AG09309 (cell line): ENCODE measurements around the gene JAKMIP1.

Source experiments
- DNase-seq: peaks from one replicate; pipeline ENCODE4 v3.0.0-alpha.2; 2010; ENCODE audit warnings: low read depth
- H3K4me3 ChIP-seq: 2 replicates; pipeline ENCODE4 v1.5.1; 2011; ENCODE audit warnings: mild to moderate bottlenecking, low read depth, low read length, moderate library complexity; ENCODE audit not compliant: control insufficient read depth
- TF ChIP-seq, protein P1 (sequence below): IDR thresholded peaks from 2 replicates; pipeline ENCODE4 v1.5.1; 2011; ENCODE audit warnings: mild to moderate bottlenecking, low read depth, low read length, inconsistent platforms; ENCODE audit not compliant: insufficient read depth, control insufficient read depth; ENCODE audit errors: missing control alignments

Gene JAKMIP1

GRCh38 chr4:6032249-6033244 lies 167.8 kb downstream of the JAKMIP1 start:
- TF ChIP-seq, protein P1, sequence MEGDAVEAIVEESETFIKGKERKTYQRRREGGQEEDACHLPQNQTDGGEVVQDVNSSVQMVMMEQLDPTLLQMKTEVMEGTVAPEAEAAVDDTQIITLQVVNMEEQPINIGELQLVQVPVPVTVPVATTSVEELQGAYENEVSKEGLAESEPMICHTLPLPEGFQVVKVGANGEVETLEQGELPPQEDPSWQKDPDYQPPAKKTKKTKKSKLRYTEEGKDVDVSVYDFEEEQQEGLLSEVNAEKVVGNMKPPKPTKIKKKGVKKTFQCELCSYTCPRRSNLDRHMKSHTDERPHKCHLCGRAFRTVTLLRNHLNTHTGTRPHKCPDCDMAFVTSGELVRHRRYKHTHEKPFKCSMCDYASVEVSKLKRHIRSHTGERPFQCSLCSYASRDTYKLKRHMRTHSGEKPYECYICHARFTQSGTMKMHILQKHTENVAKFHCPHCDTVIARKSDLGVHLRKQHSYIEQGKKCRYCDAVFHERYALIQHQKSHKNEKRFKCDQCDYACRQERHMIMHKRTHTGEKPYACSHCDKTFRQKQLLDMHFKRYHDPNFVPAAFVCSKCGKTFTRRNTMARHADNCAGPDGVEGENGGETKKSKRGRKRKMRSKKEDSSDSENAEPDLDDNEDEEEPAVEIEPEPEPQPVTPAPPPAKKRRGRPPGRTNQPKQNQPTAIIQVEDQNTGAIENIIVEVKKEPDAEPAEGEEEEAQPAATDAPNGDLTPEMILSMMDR: no peak
- H3K4me3 ChIP-seq: no peak overlapping the region
- no peak for DNase-seq

DNA sequence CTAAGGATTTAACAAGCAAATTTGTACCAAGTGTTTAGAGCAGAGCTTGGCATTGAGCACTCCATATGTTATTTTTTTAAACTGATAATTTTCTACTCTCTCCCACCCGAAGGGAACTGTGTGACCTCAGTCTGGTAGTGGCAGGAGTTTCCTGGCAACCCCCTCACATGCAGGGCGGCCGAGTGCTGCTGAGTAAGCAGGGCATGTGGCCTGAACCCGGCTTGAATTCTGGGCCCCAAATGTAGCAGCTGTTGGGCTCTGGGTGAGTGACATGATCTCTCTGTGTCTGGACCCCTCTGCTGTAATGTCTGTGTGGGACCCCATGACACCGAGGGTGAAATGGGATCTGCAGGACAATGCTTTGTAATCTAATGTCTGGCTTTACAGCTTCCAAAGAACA lies 168.5 kb downstream of the JAKMIP1 start:
- no peak overlapping the region for H3K4me3 ChIP-seq
- no peak for DNase-seq
- TF ChIP-seq, protein P1: no peak

GRCh38 chr4:6030679-6031078 lies 169.7 kb downstream of the JAKMIP1 start:
- no peak for DNase-seq
- no peak overlapping the region for H3K4me3 ChIP-seq
- TF ChIP-seq, protein P1: no peak

DNA sequence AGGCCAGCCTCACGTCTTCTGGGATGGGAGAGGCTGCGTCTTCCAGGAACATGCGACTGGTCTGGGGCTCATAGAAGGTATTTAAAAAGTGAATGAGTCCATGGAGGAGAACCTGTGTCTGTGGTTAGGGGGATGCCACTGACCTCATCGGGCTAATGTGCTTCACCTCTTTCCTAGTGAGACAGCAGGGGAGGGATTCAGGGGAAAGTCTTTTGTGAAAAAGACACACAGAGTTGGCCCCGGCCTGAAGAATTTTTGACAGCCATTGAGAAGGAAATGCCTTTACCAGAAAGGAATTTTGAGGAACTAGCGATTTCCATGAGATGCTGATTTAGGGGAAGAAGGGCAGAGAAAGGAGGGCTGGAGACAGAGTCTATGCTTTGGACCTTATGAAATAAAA lies 171.1 kb downstream of the JAKMIP1 start:
- no peak for DNase-seq
- no peak overlapping the region for H3K4me3 ChIP-seq
- TF ChIP-seq, protein P1: no peak

- no peak overlapping the region for H3K4me3 ChIP-seq
- DNase-seq: no peak
- TF ChIP-seq, protein P1: no peak
Observed at GRCh38 chr4:6028168-6028567, 172.2 kb downstream of the JAKMIP1 start.

- DNase-seq: no peak
- TF ChIP-seq, protein P1: no peak
- H3K4me3 ChIP-seq: no peak overlapping the region
Observed at GRCh38 chr4:6027392-6027791, 173.0 kb downstream of the JAKMIP1 start.
